WTC11 (cell line): Measurements from ENCODE around the gene SLIT3. TPM values are rescaled to one million over a fixed set of nuclear protein-coding genes. Genes with fewer than 3 reads are reported as not detected.

Experiments
- ATAC-seq: fragments of 200-7000 bp; cut with Tn5 transposase; 2 replicates; pipeline ENCODE4 v1.10.0; 2021; ENCODE audit warnings: mild to moderate bottlenecking, moderate library complexity
- CTCF ChIA-PET: fragments of 300-600 bp; sonication (Branson Sonifier 250); formaldehyde crosslinking; loops from one replicate; lab custom pipeline; 2021; ENCODE audit warnings: antibody characterized with exemption; lab: Charles Lee
- POLR2A ChIA-PET: fragments of 350-600 bp; sonication (Branson Sonifier 250); formaldehyde crosslinking; loops from one replicate; lab custom pipeline; 2021; ENCODE audit warnings: antibody characterized with exemption; lab: Charles Lee
- DNase-seq: peaks from one replicate; pipeline ENCODE4 v3.0.0; 2021; ENCODE audit warnings: low spot score
- H3K27ac Mint-ChIP-seq: 2 replicates; pipeline ENCODE4 v1.8.0; 2021; ENCODE audit warnings: mixed read lengths
- H3K27me3 Mint-ChIP-seq: 2 replicates; pipeline ENCODE4 v1.8.0; 2021; ENCODE audit warnings: low read depth, mild to moderate bottlenecking, moderate library complexity, mixed read lengths
- H3K36me3 Mint-ChIP-seq: 2 replicates; pipeline ENCODE4 v1.8.0; 2021; ENCODE audit warnings: mixed read lengths
- H3K4me1 Mint-ChIP-seq: 2 replicates; pipeline ENCODE4 v1.8.0; 2022; ENCODE audit warnings: mixed read lengths
- H3K4me3 Mint-ChIP-seq: 2 replicates; pipeline ENCODE4 v1.8.0; 2021; ENCODE audit warnings: mild to moderate bottlenecking, moderate library complexity, mixed read lengths
- H3K9me3 Mint-ChIP-seq: 2 replicates; pipeline ENCODE4 v1.8.0; 2021; ENCODE audit warnings: mixed read lengths
- ETV6 ChIP-seq: sonication (generic); formaldehyde crosslinking; IDR thresholded peaks from 2 replicates; pipeline ENCODE4 v1.8.1; 2022; ENCODE audit warnings: mild to moderate bottlenecking, missing genetic modification reagents
- JAZF1 ChIP-seq: fragments of 250-450 bp; sonication (Bioruptor Pico); IDR thresholded peaks from 2 replicates; pipeline ENCODE4 v1.9.0; 2021; ENCODE audit warnings: moderate library complexity, mild to moderate bottlenecking, inconsistent platforms
- OVOL2 ChIP-seq: fragments of 250-450 bp; sonication (Bioruptor Pico); IDR thresholded peaks from 2 replicates; pipeline ENCODE4 v1.9.0; 2021; ENCODE audit warnings: mild to moderate bottlenecking, borderline replicate concordance
- PRDM15 ChIP-seq: sonication (generic); formaldehyde crosslinking; IDR thresholded peaks from 2 replicates; pipeline ENCODE4 v1.8.0; 2022; ENCODE audit warnings: missing genetic modification reagents
- PRRX2 ChIP-seq: fragments of 250-450 bp; sonication (Bioruptor Pico); IDR thresholded peaks from 2 replicates; pipeline ENCODE4 v1.8.0; 2021; ENCODE audit warnings: mild to moderate bottlenecking
- RELA ChIP-seq: sonication (generic); formaldehyde crosslinking; IDR thresholded peaks from 2 replicates; pipeline ENCODE4 v1.8.1; 2022; ENCODE audit warnings: missing genetic modification reagents, mild to moderate bottlenecking, borderline replicate concordance
- SMAD4 ChIP-seq: sonication (generic); formaldehyde crosslinking; IDR thresholded peaks from 2 replicates; pipeline ENCODE4 v1.8.0; 2022; ENCODE audit warnings: mild to moderate bottlenecking, missing genetic modification reagents
- TEAD4 ChIP-seq: sonication (generic); formaldehyde crosslinking; IDR thresholded peaks from 2 replicates; pipeline ENCODE4 v1.8.0; 2022; ENCODE audit warnings: mild to moderate bottlenecking, missing genetic modification reagents
- TP53 ChIP-seq: sonication (generic); formaldehyde crosslinking; IDR thresholded peaks from 2 replicates; pipeline ENCODE4 v1.8.1; 2023; ENCODE audit warnings: mild to moderate bottlenecking, missing genetic modification reagents
- ZNF232 ChIP-seq: sonication (generic); formaldehyde crosslinking; IDR thresholded peaks from 2 replicates; pipeline ENCODE4 v1.8.0; 2022; ENCODE audit warnings: mild to moderate bottlenecking, missing genetic modification reagents
- ZNF423 ChIP-seq: fragments of 250-450 bp; sonication (Bioruptor Pico); IDR thresholded peaks from 2 replicates; pipeline ENCODE4 v2.1.2; 2022; ENCODE audit warnings: mild to moderate bottlenecking, moderate library complexity
- total RNA-seq: library from RNA; stranded (reverse); gene quantifications from 3 replicates; pipeline ENCODE4 v1.2.3, GENCODE V29; 2021
- TF ChIP-seq, protein P1 (sequence below): sonication (generic); formaldehyde crosslinking; IDR thresholded peaks from 2 replicates; pipeline ENCODE4 v1.8.0; 2022; ENCODE audit warnings: mild to moderate bottlenecking, missing genetic modification reagents
- TF ChIP-seq, protein P2 (sequence below): fragments of 250-450 bp; sonication (Bioruptor Pico); IDR thresholded peaks from 2 replicates; pipeline ENCODE4 v1.8.0; 2021; ENCODE audit warnings: mild to moderate bottlenecking
- TF ChIP-seq, protein P3 (sequence below): sonication (generic); formaldehyde crosslinking; conservative IDR thresholded peaks from 2 replicates; pipeline ENCODE4 v1.8.1; 2023; ENCODE audit warnings: mild to moderate bottlenecking, low read depth, missing genetic modification reagents, moderate library complexity
- TF ChIP-seq, protein P4 (sequence below): fragments of 250-450 bp; sonication (Bioruptor Pico); IDR thresholded peaks from 2 replicates; pipeline ENCODE4 v1.9.0; 2021; ENCODE audit warnings: mild to moderate bottlenecking
- TF ChIP-seq, protein P5 (sequence below): sonication (generic); formaldehyde crosslinking; IDR thresholded peaks from 2 replicates; pipeline ENCODE4 v1.8.0; 2022; ENCODE audit warnings: mild to moderate bottlenecking, missing genetic modification reagents

The SLIT3 gene
- total RNA-seq, 1 experiment from 2014 or later: 1.9 TPM

GRCh38 chr5:169103586-169104181 lies 197.3 kb downstream of the SLIT3 start:
- Mint-ChIP-seq H3K27me3 (no peaks in the 10 kb centered on the region; the same call in 1 of the 2 replicates), H3K27ac (no peak overlapping the region), H3K4me3 (no peak overlapping the region), H3K36me3 (no peaks in the 10 kb centered on the region), H3K4me1 (peaks cover 34% of the 10 kb centered on the region), H3K9me3 (peaks cover 21% of the 10 kb centered on the region)
- ATAC-seq: no peak
- ChIA-PET POLR2A (no interaction called here), CTCF (no interaction called here)
- no peak for DNase-seq
- TF ChIP-seq SMAD4 (CRISPR knock-in tag) (no peak), PRDM15 (CRISPR knock-in tag) (no peak), JAZF1 (CRISPR knock-in tag) (no peak), ETV6 (no peak), OVOL2 (CRISPR knock-in tag) (no peak), ZNF423 (CRISPR knock-in tag) (no peak), PRRX2 (CRISPR knock-in tag) (no peak), ZNF232 (CRISPR knock-in tag) (no peak), TP53 (no peak), RELA (CRISPR knock-in tag) (no peak), TEAD4 (no peak)
- TF ChIP-seq, protein P1, sequence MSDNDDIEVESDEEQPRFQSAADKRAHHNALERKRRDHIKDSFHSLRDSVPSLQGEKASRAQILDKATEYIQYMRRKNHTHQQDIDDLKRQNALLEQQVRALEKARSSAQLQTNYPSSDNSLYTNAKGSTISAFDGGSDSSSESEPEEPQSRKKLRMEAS (CRISPR knock-in tag): no peak
- TF ChIP-seq, protein P2, sequence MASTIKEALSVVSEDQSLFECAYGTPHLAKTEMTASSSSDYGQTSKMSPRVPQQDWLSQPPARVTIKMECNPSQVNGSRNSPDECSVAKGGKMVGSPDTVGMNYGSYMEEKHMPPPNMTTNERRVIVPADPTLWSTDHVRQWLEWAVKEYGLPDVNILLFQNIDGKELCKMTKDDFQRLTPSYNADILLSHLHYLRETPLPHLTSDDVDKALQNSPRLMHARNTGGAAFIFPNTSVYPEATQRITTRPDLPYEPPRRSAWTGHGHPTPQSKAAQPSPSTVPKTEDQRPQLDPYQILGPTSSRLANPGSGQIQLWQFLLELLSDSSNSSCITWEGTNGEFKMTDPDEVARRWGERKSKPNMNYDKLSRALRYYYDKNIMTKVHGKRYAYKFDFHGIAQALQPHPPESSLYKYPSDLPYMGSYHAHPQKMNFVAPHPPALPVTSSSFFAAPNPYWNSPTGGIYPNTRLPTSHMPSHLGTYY (CRISPR knock-in tag): no peak
- TF ChIP-seq, protein P3, sequence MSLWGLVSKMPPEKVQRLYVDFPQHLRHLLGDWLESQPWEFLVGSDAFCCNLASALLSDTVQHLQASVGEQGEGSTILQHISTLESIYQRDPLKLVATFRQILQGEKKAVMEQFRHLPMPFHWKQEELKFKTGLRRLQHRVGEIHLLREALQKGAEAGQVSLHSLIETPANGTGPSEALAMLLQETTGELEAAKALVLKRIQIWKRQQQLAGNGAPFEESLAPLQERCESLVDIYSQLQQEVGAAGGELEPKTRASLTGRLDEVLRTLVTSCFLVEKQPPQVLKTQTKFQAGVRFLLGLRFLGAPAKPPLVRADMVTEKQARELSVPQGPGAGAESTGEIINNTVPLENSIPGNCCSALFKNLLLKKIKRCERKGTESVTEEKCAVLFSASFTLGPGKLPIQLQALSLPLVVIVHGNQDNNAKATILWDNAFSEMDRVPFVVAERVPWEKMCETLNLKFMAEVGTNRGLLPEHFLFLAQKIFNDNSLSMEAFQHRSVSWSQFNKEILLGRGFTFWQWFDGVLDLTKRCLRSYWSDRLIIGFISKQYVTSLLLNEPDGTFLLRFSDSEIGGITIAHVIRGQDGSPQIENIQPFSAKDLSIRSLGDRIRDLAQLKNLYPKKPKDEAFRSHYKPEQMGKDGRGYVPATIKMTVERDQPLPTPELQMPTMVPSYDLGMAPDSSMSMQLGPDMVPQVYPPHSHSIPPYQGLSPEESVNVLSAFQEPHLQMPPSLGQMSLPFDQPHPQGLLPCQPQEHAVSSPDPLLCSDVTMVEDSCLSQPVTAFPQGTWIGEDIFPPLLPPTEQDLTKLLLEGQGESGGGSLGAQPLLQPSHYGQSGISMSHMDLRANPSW (CRISPR knock-in tag): no peak
- TF ChIP-seq, protein P4, sequence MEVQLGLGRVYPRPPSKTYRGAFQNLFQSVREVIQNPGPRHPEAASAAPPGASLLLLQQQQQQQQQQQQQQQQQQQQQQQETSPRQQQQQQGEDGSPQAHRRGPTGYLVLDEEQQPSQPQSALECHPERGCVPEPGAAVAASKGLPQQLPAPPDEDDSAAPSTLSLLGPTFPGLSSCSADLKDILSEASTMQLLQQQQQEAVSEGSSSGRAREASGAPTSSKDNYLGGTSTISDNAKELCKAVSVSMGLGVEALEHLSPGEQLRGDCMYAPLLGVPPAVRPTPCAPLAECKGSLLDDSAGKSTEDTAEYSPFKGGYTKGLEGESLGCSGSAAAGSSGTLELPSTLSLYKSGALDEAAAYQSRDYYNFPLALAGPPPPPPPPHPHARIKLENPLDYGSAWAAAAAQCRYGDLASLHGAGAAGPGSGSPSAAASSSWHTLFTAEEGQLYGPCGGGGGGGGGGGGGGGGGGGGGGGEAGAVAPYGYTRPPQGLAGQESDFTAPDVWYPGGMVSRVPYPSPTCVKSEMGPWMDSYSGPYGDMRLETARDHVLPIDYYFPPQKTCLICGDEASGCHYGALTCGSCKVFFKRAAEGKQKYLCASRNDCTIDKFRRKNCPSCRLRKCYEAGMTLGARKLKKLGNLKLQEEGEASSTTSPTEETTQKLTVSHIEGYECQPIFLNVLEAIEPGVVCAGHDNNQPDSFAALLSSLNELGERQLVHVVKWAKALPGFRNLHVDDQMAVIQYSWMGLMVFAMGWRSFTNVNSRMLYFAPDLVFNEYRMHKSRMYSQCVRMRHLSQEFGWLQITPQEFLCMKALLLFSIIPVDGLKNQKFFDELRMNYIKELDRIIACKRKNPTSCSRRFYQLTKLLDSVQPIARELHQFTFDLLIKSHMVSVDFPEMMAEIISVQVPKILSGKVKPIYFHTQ (CRISPR knock-in tag): no peak
- TF ChIP-seq, protein P5, sequence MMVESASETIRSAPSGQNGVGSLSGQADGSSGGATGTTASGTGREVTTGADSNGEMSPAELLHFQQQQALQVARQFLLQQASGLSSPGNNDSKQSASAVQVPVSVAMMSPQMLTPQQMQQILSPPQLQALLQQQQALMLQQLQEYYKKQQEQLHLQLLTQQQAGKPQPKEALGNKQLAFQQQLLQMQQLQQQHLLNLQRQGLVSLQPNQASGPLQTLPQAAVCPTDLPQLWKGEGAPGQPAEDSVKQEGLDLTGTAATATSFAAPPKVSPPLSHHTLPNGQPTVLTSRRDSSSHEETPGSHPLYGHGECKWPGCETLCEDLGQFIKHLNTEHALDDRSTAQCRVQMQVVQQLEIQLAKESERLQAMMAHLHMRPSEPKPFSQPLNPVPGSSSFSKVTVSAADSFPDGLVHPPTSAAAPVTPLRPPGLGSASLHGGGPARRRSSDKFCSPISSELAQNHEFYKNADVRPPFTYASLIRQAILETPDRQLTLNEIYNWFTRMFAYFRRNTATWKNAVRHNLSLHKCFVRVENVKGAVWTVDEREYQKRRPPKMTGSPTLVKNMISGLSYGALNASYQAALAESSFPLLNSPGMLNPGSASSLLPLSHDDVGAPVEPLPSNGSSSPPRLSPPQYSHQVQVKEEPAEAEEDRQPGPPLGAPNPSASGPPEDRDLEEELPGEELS (CRISPR knock-in tag): no peak
